Esophagus squamous epithelium (tissue), 4 donors: Measurements from ENCODE around the gene TRAM2.

Source experiments
- CTCF ChIP-seq, 6 experiments: fragments of 450-650 bp in 4 of 6; fragments of 200-600 bp in 2 of 6; sonication (generic) in 2 of 6; IDR thresholded peaks; one replicate each; pipeline ENCODE4 v1.5.1; 2016 to 2019; ENCODE audit warnings: antibody characterized with exemption in 6 of 6, mild to moderate bottlenecking in 4 of 6, moderate library complexity in 4 of 6
- POLR2A ChIP-seq, 4 donors: fragments of 450-650 bp; IDR thresholded peaks; one replicate each; pipeline ENCODE4 v1.6.1; 2017; ENCODE audit warnings: antibody characterized with exemption in 4 of 4, mild to moderate bottlenecking in 4 of 4, moderate library complexity in 3 of 4

DNA sequence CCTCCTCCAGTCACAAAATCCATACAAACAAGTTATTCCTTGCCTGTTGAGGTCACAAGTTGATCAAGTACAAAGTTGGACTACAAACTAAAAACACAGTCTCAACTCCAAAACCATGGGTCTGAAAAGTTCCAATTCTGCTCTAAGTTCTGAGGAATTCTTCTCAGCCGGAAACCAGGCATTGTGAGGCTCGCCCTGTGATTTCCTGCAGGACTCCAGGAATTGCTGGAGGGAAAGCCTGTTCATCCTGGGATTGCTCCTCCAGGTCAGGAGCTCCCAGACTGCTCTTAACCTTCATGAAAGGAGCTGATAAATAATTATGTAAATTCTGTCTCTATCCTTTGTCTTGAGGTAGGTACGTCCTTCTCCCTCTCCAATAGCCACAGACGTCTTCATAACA is 8.5 kb downstream of the TRAM2 start:
- TF ChIP-seq CTCF (IDR thresholded peaks at IDR 0.05) (no peak), POLR2A (IDR thresholded peaks at IDR 0.05) (no peak)
